GM21723 (cell line): ENCODE results near the gene BCAM.
"Not testable (repeated sequence)": the region's sequence is repeated elsewhere in the genome, so short reads cannot be mapped to it uniquely, and the experiment has no call there.

ENCODE experiments used
- ATAC-seq: cut with Tn5 transposase; IDR thresholded peaks from one replicate; pipeline ENCODE4 v1.9.1; 2021; ENCODE audit warnings: mild to moderate bottlenecking, moderate library complexity; ENCODE audit not compliant: unreplicated experiment

Gene BCAM

GRCh38 chr19:44848036-44848811, 39.3 kb downstream of the BCAM start:
- no peak for ATAC-seq

- no peak for ATAC-seq
Observed at GRCh38 chr19:44848812-44849447, 40.0 kb downstream of the BCAM start.

GRCh38 chr19:44850641-44851109, 41.8 kb downstream of the BCAM start:
- no peak for ATAC-seq

DNA sequence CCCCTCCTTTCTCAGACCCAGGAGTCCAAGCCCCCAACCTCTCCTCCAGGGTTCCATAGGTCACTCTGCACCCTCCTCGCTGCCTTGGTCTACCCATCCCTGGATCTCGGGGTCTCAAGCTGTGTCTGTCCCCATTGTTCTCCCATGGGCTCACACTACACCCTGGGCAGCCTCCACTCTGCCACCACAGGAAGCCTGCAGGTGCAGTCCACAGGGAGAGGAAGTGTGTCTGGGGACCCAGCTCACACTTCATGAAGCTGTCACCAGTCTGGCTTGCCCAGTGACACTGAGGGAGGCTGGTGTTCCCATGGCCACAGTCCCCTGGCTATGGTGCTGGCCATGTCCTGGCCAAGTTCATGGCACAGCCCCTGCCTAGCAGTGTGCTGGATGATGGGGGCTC, 42.5 kb downstream of the BCAM start:
- no peak for ATAC-seq

- ATAC-seq, result no peak
Observed at GRCh38 chr19:44855606-44856005, 46.7 kb downstream of the BCAM start.

DNA sequence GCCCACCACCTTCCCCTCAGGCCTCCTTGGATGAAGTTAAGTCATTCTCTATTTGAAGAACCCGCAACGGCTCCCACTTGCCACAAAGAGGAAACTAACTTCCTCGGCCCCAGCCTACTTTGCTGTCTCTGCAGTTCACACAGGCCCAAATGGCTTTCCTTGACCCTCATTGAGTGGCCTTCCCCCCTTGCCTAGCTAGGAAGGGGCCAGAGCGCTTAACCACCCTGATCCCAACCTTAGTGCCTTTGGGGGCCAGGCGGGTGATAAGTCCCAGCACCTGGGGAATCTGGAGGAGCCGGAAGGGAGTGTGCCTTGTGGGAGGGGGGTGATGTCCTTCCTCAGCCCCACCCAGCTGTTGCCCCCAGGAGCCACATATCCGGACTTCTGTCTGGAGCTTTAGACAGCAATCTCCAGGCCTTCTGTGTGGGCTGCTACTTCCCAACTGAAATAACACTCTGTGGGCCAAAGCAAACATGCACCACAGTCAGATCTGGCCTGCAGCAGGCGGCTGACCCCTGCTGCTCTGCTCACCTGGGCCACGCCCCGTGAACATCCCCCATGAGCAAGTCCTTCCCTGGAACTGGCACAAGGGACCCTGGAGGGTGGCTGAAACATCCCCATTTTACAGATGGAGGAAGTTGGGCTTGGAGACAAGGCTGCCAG, 47.6 kb downstream of the BCAM start:
- ATAC-seq, result no peak

GRCh38 chr19:44857837-44858236, 48.9 kb downstream of the BCAM start:
- ATAC-seq, result no peak

DNA sequence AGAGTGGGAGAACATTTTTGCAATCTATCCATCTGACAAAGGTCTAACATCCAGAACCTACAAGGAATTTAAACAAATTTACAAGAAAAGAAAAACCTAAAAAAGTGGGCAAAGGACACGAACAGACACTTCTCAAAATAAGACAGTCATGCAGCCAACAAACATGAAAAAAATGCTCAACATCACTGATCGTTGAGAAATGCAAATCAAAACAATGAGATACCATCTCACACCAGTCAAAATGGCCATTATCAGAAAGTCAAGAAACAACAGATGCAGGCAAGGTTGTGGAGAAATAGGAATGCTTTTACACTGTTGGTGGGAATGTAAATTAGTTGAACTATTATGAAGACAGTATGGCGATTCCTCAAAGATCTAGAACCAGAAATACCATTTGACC, 52.7 kb downstream of the BCAM start:
- not testable (repeated sequence) for ATAC-seq

GRCh38 chr19:44863990-44864389, 55.1 kb downstream of the BCAM start:
- no peak for ATAC-seq

DNA sequence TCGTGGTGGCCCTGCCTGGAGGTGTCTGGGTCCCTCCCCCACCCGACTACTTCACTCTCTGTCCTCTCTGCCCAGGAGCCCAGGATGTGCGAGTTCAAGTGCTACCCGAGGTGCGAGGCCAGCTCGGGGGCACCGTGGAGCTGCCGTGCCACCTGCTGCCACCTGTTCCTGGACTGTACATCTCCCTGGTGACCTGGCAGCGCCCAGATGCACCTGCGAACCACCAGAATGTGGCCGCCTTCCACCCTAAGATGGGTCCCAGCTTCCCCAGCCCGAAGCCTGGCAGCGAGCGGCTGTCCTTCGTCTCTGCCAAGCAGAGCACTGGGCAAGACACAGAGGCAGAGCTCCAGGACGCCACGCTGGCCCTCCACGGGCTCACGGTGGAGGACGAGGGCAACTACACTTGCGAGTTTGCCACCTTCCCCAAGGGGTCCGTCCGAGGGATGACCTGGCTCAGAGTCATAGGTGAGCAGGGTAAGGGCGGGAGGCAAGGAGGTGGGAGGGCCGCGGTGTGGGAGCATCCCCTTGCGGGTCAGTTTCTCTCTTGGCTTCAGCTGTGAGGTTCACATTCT, 56.4 kb downstream of the BCAM start:
- ATAC-seq, result no peak

DNA sequence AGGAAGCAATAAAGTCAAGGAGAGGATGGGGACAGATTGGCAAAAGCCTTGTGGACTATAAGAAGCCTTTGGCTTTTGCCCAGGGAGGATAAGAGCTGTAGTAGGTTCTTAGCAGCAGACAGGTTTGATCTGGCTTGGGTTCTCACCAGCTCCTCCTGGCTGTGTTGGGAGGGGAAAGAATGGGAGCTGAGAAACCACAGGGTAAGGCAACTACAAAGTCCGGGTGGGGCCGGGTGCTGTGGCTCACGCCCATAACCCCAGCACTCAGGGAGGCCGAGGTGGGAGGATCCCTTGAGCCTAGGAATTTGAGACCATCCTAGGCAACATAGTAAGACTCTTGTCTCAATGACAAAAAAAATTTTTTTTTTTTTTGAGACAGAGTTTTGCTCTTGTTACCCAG, 57.8 kb downstream of the BCAM start:
- ATAC-seq, result no peak

GRCh38 chr19:44867578-44867977, 58.7 kb downstream of the BCAM start:
- ATAC-seq, result no peak

DNA sequence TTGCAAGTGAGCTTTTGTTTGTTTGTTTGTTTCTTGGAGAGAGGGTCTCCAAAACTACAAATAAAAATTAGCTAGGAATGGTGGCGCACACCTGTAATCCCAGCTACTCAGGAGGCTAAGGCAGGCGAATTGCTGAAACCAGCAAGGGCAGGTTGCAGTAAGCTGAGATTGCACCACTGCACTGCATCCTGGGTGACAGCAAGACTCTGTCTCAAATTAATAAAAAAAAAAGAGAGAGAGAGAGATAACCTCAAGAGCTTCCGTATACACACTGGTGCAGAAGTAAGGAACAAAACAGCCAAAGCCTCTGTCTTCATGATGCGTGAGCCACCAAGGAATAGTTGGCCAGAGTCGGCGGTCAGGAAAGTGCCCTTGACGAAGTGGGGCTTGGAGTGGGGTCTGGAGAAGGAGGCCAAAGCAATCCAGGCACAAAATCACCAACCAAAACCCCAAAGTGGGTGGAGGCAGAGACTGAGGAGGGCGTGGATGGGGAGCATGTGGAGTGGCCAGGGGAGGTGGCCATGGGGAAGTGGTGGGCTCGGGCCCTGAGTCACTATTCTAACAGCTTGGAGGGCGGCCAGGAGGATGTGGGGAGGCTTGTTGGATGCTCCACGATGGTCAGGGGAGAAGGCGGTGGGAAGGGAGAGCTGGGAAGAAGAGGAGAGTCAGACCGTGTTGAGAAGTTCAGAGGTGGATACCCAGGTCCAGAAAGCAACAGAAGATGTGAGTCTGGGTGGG, 61.0 kb downstream of the BCAM start:
- ATAC-seq, result no peak
